Lower lobe of right lung (tissue), 2 donors: ENCODE measurements around the gene GALR2. TPM values are rescaled to one million over a fixed set of nuclear protein-coding genes. Genes with fewer than 3 reads are reported as not detected.

Experiments used
- ATAC-seq, 2 donors: fragments of 200-7000 bp; cut with Tn5 transposase; one replicate each; pipeline ENCODE4 v1.9.1; 2020 to 2022; ENCODE audit warnings: mild to moderate bottlenecking in 2 of 2, moderate library complexity in 2 of 2
- DNase-seq: peaks from one replicate; pipeline ENCODE4 v3.0.0-alpha.2; 2020
- H3K27ac ChIP-seq: fragments of 200-600 bp; one replicate; pipeline ENCODE4 v1.8.0; 2022
- H3K27me3 ChIP-seq: fragments of 200-600 bp; one replicate; pipeline ENCODE4 v1.8.0; 2022; ENCODE audit warnings: low read depth
- H3K36me3 ChIP-seq: fragments of 200-600 bp; one replicate; pipeline ENCODE4 v1.8.0; 2022; ENCODE audit warnings: mild to moderate bottlenecking
- H3K4me1 ChIP-seq: fragments of 200-600 bp; one replicate; pipeline ENCODE4 v1.8.0; 2022
- H3K4me3 ChIP-seq: fragments of 200-600 bp; one replicate; pipeline ENCODE4 v1.8.0; 2022; ENCODE audit warnings: mild to moderate bottlenecking
- H3K9me3 ChIP-seq: fragments of 200-600 bp; one replicate; pipeline ENCODE4 v1.8.0; 2022
- CTCF ChIP-seq: fragments of 200-600 bp; IDR thresholded peaks from one replicate; pipeline ENCODE4 v1.8.0; 2022; ENCODE audit warnings: antibody characterized with exemption, mild to moderate bottlenecking
- intact Hi-C: fragments of 100-400 bp; cut with DNase I; formaldehyde crosslinking; loops from one replicate; pipeline ENCODE4 v1.11.0; 2022
- total RNA-seq: library from RNA; stranded (reverse); fragmentation: NEBNext Ultra II Directional; extraction: Animal tissue kit (Norgen Biotek cat#: 25700); gene quantifications from one replicate; pipeline ENCODE4 v1.2.1, GENCODE V29; 2021
- donor health status: DM: no; HTN: yes; CAD: no; lungs with severe emphysema.

Gene GALR2
- total RNA-seq, 1 donor from 2014 or later, result not detected

DNA sequence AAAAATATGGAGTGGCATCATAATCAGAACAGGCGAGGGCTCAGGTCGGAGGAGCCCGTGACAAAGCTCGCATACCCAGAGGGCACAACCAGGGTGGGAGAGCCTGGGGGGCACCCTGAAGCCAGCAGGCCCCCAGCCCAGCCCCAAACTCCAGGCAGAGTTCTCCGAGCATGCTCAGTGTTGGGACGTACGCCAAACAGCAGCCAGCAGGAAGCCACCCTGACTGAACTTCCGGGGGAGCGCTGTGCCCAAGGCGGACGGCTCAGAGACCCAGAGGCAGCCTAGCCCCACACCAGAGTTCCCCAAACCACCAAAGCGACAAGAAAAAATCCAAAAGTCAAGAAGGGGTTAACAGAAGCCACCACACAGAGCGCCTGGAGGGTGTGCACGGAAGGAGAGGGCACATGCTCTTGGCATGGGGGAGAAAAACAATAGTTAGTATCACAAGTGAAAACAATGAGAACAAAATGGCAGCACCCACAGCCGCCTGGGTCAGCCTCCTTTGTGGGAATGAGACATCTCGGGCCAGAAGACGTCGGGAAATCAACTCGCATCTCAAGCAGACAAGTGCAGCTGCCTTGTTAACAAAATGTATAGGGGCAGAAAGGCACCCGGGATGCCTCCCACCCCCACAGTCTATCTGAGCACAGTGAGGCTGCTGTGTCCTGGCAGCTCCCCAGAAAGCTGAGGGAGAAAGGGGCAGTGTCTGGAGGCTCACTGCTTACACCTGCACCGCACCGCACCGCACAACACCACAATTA is 17.1 kb downstream of the GALR2 start:
- H3K4me1 ChIP-seq, result no peaks in the 10 kb centered on the region
- H3K27ac ChIP-seq, result no peak overlapping the region
- no peak for TF ChIP-seq CTCF
- H3K36me3 ChIP-seq, result peaks cover 100% of the 10 kb centered on the region
- H3K27me3 ChIP-seq, result no peaks in the 10 kb centered on the region
- intact Hi-C loops, result no loop called here
- no peak for ATAC-seq
- H3K9me3 ChIP-seq, result no peaks in the 10 kb centered on the region
- DNase-seq, result peak; percentile 25
- no peak overlapping the region for H3K4me3 ChIP-seq

- ATAC-seq (no peak), DNase-seq (peak; percentile 17)
- intact Hi-C loops, result no loop called here
- TF ChIP-seq CTCF, result no peak
- no peak overlapping the region for H3K27ac ChIP-seq
- H3K4me3 ChIP-seq, result no peak overlapping the region
- H3K9me3 ChIP-seq, result no peaks in the 10 kb centered on the region
- H3K4me1 ChIP-seq, result no peaks in the 10 kb centered on the region
- peaks cover 100% of the 10 kb centered on the region for H3K36me3 ChIP-seq
- no peaks in the 10 kb centered on the region for H3K27me3 ChIP-seq
These were observed 18.2 kb downstream of the GALR2 start for GRCh38 chr17:76092526-76093413.

DNA sequence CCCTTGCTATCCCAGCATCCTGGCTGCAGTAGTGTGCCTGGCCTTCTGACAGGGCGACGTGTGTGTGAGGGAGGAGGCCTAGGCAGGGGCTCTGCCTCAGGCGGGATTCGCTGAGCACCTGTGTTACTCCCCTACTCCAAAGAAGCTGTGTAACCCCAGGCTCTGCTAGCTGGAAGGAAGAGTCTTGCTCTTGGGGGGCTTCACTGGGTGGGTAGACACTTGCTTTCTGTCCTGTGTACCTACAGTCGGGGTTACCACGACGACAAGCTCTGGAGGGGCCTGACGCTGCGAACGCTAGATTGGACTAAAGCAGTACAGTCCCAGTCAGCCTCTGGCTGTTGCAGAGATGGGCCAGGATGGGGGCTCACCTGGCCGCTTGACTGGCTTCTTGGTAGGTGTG is 19.5 kb downstream of the GALR2 start:
- TF ChIP-seq CTCF, result no peak
- H3K27me3 ChIP-seq, result no peaks in the 10 kb centered on the region
- DNase-seq, result peak; percentile 35
- H3K4me1 ChIP-seq, result no peaks in the 10 kb centered on the region
- intact Hi-C loops, result no loop called here
- peaks cover 99% of the 10 kb centered on the region for H3K36me3 ChIP-seq
- no peak overlapping the region for H3K4me3 ChIP-seq
- no peak for ATAC-seq
- no peaks in the 10 kb centered on the region for H3K9me3 ChIP-seq
- no peak overlapping the region for H3K27ac ChIP-seq

DNA sequence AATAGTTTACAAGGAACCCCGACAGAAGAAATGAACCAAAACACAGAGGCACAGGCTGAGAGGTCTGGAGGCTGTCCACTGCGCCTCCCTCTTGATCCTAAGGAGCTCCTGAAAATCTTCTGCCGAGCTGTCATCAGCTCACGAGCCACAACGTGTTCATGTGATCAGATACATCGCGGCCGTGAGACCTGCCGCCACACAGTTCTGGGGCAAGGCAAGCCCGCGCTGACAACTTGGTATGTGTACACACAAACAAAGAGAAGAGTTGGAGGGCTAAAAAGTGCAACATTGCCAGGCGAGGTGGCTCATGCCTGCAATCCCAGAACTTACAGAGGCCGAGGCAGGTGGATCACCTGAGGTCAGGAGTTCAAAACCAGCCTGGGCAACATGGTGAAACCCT is 21.4 kb downstream of the GALR2 start:
- peaks cover 99% of the 10 kb centered on the region for H3K36me3 ChIP-seq
- no peak for TF ChIP-seq CTCF

GRCh38 chr17:76097716-76098295 is 23.2 kb downstream of the GALR2 start:
- TF ChIP-seq CTCF, result no peak
- no peak for ATAC-seq
- intact Hi-C loops, result no loop called here
- Histone ChIP-seq H3K9me3 (no peaks in the 10 kb centered on the region), H3K27ac (no peak overlapping the region), H3K36me3 (peaks cover 90% of the 10 kb centered on the region), H3K4me3 (no peak overlapping the region), H3K4me1 (peaks cover 11% of the 10 kb centered on the region), H3K27me3 (no peaks in the 10 kb centered on the region)
- DNase-seq, result peak; percentile 24

More for the DNA sequence above, 21.4 kb downstream of the GALR2 start:
- peak; percentile 34 for DNase-seq
- Histone ChIP-seq H3K4me1 (no peaks in the 10 kb centered on the region), H3K27me3 (no peaks in the 10 kb centered on the region), H3K4me3 (no peak overlapping the region), H3K9me3 (no peaks in the 10 kb centered on the region), H3K27ac (no peak overlapping the region)
- no peak for ATAC-seq
- intact Hi-C loops, result no loop called here
